NOMO-1 treated with DMSO at 0.1 percent for 48 hours (cell line): ENCODE measurements around the gene NFYC.

Source experiments
- DNase-seq: peaks from one replicate; lab custom pipeline; 2025; ENCODE audit not compliant: unreplicated experiment; lab: John Stamatoyannopoulos, UW

Gene NFYC

GRCh38 chr1:40734882-40735628, 43.6 kb downstream of the NFYC start:
- no peak for DNase-seq

DNA sequence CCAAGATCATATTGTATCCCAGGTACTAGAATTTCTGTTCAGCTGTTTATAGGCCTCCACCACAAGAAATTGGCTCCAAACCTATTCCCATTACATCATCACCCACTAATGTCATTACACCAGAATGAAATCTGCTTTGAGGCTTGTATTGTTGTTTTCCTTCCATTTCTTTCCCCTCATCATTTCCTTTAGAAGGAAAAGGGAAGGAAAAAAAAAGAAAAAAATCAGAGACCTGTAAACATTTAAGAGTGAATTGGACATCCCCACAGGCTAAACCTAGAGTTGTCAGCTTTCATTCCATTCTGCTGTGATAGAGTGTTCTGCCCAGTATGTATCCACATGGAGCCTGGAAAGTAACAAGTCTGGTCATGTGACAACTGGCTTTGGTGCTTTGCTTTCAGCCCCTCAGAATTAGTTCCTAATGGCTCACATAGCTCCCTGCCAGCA, 44.6 kb downstream of the NFYC start:
- no peak for DNase-seq

DNA sequence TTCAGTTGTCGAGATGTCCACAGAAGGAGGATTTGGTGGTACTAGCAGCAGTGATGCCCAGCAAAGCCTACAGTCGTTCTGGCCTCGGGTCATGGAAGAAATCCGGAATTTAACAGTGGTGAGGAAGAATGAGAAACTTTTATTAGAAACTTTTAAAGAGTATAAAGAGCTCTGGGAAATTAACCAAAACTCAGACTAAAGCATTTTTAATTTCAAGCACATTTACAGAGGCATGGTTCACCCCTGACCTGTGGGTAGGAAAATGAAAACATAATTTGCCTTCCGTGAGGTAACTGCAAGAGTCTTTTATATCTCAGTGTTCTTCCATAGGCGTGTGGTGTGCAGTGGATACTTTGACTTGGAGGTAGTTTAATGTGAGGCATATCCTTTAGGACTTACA, 47.3 kb downstream of the NFYC start:
- DNase-seq: no peak

DNA sequence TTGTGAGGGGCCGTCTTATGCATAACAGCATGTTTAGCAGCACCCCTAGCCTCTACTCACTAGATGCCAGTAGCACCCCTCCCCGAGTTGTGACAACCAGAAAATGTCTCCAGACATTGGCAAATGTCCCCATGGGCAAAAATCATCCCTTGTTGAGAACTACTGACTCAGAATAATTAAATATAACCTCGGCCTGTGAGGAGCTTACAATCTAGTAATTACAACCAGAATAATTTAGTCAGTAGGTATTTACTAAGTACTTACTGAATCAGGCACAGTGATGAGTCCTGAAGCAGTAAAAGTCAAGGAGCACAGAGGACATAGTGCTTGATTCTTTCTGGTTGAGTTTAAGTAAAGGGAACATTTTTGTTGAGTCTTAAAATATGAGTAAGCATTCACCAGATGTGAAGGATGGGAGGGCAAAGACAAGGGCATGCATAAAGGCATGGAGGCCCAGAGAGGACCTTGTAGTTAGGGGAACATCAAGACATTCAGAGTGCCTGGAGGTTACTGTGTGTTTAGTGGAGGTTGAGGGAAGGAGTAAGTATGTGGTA, 48.0 kb downstream of the NFYC start:
- DNase-seq: no peak

DNA sequence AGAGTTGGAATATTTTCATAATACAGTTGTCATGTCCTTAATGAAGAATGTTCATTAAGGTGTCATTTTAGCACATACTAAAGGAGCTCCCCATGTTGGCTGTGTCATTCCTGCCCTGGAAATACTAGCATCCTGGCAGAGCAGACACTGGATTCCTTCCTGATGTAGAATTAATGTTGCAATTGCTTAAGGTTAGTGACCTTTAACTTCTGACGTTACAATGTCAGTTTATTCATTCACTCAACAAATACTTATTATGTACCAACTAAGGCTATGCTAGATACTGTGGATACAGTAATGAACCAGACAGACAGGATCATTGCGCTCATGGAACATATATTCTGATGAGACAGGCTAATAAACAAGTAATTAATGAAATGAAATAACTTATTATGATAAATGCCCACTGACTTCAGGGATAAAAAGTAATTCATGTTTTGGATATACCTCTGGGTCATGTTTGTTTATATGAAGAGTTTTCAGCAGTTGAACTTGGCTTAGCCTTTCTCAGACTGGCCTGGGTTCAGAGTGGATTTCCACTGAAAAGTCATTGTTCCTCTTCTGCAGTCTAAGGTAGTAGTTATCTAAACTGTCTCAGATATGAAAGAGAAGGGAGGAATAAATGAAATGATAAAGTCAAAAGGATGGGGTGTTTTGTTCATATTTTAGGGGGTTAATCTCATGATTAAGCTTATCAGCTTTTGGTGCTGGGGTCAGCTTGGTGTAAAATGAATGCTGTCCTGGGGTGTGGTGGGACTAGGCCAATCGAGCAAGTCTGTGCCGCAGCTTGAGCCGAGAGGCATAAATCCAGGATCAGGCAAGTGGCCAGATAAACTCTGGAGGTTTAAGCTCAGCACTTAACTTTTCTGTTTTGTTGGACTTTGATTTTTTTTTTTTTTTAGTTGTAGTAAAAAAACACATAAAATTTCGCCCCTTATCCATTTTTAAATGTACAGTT, 48.8 kb downstream of the NFYC start:
- no peak for DNase-seq

- no peak for DNase-seq
These were observed 49.7 kb downstream of the NFYC start for GRCh38 chr1:40740997-40741736.

DNA sequence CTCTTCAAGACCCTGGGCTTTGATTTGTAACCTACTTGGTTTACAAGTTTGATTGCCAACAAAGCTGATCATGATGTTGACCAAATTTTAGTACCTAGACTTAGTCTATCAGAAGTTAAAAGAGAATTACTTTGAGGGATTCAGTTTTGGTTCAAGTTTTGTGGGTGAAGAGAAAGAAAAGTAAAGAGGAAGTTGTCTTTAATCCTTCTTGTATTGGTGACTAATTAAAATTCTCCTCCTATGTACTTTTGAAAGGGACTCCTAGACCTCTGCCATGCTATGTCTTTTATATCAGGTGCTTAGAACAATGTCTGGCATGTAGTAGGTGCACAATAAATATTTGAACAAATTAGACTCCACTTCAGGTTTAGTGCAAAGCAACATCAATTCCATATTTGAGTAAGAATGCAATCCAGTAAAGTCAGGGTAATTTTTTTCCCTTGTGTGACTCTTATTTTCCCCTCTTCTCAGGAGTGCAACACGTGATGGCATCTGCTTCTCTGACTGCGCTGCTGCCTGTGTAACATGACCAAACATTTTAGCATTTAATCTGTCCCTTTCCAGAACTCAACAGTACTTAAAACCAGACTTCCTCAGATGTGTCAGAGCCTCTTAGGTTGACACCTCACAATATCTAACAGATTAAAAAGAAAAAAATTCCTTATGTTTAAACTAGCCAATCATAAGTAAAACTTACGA, 51.0 kb downstream of the NFYC start:
- DNase-seq: peak; percentile 51

DNA sequence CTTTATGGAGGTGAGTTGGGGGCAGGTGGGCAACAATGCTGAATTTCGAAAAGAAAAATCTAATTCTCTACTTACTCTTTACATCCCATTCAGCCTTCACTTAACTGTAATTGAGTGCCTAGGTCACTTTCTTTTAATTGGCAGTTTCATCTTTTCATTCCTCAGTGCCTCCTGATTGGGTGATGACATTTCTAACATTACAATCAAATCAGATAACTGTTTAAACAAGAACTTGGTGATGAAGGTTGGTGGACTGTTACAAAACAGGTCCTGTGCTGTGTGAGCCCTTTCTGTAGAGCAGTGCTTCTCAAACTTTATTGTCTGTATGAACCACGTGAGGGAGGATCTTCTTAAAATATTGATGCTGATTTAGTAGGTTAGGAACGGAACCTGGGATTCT, 51.9 kb downstream of the NFYC start:
- no peak for DNase-seq

DNA sequence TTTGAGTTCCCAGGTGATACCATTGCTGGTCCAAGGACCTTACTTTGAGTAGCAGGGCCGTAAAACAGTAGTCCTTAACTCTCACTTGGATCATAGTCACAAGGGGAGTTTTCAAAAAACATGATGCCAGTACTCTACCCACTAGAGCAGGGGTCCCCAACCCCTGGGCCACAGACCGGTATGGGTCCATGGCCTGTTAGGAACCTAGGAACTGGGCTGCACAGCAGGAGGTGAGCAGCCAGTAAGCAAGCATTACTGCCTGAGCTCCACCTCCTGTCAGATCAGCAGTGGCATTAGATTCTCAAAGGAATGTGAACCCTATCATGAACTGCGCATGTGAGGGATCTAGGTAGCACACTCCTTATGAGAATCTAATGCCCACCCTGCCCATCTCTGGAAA, 52.4 kb downstream of the NFYC start:
- no peak for DNase-seq

DNA sequence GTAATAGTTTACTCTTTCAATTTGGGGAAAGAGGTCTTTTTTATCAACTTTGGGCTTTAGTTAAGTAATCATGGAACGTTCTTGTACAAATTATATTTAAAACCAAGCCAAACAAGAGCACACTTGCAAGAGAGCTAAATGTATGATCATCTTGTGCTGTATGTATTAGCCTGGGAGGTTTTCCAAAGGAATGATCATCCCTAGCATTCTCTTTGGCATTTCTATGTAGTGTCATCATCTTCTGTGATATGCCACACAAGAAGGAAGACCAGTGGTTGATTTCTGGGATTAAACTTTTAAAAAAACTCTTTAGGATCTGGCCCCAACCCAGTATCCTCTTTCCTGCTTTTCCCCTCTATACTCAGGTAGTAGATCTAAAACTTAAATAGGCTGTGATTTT, 53.7 kb downstream of the NFYC start:
- DNase-seq: no peak

GRCh38 chr1:40746344-40747090, 55.0 kb downstream of the NFYC start:
- no peak for DNase-seq

DNA sequence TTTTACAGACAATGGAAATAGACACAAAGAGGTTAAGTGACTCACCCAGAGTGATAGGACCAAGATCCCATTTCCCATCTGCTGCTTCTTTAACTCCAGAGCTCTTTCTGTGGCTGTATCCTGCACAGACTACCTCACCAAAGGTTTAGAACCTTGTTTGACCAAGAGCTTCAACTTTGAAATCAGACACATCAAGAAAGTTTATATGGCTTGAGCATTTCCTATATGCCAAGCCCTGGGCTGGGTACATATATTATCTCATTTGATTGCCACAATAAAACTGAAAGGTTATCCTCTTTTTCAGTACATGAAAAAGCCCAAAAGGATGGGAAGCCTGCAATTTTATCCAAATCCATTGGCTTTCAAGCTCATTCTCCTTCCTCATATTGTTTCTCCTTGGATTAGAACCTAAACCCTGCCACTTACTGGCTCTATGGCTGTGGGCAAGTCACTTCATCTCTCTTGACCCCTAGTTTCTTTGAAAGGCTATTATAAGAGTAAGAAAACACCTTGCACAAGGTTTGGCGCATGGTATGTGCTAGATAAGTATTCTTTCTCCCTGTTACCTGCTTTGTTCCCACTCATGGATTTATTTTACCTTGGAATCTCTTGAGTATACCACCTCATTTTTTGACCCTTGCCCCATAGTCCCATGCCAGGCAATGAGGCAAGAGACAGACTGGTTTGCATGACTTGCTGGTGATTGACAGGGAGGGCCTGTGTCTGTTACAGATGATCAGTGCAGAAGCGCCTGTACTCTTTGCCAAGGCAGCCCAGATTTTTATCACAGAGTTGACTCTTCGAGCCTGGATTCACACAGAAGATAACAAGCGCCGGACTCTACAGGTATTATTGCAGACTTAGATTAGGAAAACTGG, 57.6 kb downstream of the NFYC start:
- DNase-seq: no peak

DNA sequence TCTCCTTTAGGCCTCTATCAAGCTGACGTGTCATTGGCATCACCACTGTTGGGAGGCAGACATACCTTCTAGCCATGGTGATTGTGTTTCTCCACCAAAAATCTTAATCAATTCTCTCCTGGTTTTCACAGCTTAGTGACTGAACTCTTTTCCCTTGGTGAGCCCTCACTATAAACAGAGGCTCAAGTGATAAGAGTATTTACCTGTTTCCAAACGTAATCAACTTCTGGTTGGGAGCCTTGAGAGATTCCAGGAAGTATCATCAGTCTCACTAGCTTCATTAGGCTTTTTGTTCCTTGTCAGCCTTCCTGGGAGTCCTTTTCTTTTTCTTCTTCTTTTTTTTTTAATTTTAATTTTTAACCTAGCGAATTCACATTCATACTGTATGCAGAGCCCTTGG, 58.3 kb downstream of the NFYC start:
- DNase-seq: no peak

GRCh38 chr1:40750451-40750908, 59.0 kb downstream of the NFYC start:
- DNase-seq: no peak

DNA sequence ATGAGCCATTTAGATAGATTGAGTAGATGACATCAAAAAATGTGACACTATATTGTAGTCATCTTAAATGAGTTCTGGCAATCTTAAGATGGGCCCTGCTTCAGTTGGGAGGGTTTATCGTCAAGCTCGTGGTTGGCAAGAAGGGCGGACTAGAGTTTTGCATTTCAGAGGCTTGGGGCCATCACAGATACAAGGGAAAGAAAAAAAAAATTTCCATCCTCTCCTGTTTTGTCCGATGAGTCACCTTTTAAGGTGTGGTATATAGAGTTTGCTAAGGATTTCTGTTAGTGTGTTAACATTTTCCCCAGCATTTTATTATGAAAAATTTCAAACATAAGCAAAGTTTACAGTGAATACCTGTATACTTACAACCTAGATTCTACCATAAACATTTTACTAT, 60.3 kb downstream of the NFYC start:
- no peak for DNase-seq

- no peak for DNase-seq
These were observed 61.8 kb downstream of the NFYC start for GRCh38 chr1:40753142-40753882.

GRCh38 chr1:40754201-40754600, 62.7 kb downstream of the NFYC start:
- no peak for DNase-seq

- DNase-seq: no peak
These were observed 63.6 kb downstream of the NFYC start for GRCh38 chr1:40755067-40755466.
